ENCODE measurements around the gene KLHL21.
A peak's percentile ranks its signal among the peaks of the same experiment; 100 is the strongest.

DNA sequence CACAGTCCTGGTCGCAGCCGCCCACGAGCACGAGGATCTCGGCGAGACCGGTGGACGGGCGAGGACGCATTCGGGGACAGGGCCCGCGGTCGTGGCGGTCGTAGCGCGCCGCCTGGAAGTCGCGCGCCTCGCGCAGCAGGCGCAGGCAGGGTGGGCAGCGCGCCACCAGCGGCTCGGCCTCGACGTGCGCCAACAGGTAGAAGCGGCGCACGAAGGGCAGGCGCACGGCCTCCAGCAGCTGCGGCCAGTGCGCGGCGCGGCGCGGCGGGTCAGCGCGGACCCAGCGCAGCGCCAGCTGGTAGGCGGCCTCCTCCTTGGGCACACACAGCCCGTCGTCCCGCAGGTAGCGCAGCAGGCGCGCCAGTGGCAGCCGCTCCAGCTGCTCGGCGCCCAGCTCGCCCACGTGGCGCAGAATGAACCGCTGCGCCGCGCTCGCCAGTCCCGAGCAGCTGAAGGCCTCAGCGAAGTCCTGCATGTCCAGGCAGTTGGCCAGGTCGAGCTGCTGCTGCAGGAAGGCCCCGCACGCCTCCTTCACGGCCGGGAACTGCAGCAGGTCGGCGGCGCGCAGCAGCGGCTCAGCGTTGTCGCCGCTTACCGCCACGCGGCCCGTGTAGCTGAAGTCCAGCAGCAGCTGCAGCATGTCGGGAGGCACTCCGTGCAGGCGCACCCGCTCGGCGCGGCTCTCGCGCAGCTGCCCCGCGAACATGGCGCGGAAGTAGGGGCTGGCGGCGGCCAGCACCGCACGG is 573 bp downstream of the KLHL21 start:
- TF ChIP-seq NFYB (IDR thresholded peaks at IDR 0.05; ENCODE audit: insufficient read depth, low read depth, low read length) = no peak
- no peak for TF ChIP-seq POLR2AphosphoS5 (IDR thresholded peaks at IDR 0.05; ENCODE audit: low read length)
- TF ChIP-seq EP300 (IDR thresholded peaks at IDR 0.05; ENCODE audit: borderline replicate concordance in 1 of 2, control insufficient read depth in 1 of 2, low read depth in 2 of 2, low read length in 2 of 2) = no peak
- TF ChIP-seq JUNB (IDR thresholded peaks at IDR 0.05) = no peak
- TF ChIP-seq, protein P1, sequence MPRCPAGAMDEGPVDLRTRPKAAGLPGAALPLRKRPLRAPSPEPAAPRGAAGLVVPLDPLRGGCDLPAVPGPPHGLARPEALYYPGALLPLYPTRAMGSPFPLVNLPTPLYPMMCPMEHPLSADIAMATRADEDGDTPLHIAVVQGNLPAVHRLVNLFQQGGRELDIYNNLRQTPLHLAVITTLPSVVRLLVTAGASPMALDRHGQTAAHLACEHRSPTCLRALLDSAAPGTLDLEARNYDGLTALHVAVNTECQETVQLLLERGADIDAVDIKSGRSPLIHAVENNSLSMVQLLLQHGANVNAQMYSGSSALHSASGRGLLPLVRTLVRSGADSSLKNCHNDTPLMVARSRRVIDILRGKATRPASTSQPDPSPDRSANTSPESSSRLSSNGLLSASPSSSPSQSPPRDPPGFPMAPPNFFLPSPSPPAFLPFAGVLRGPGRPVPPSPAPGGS (IDR thresholded peaks at IDR 0.05; ENCODE audit: borderline replicate concordance, insufficient read depth, low read depth, low read length, poor library complexity, severe bottlenecking) = no peak
- TF ChIP-seq, protein P2, sequence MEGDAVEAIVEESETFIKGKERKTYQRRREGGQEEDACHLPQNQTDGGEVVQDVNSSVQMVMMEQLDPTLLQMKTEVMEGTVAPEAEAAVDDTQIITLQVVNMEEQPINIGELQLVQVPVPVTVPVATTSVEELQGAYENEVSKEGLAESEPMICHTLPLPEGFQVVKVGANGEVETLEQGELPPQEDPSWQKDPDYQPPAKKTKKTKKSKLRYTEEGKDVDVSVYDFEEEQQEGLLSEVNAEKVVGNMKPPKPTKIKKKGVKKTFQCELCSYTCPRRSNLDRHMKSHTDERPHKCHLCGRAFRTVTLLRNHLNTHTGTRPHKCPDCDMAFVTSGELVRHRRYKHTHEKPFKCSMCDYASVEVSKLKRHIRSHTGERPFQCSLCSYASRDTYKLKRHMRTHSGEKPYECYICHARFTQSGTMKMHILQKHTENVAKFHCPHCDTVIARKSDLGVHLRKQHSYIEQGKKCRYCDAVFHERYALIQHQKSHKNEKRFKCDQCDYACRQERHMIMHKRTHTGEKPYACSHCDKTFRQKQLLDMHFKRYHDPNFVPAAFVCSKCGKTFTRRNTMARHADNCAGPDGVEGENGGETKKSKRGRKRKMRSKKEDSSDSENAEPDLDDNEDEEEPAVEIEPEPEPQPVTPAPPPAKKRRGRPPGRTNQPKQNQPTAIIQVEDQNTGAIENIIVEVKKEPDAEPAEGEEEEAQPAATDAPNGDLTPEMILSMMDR (IDR thresholded peaks at IDR 0.05 in 2 of 3, conservative IDR thresholded peaks at IDR 0.05 in 1 of 3; ENCODE audit: control insufficient read depth in 2 of 3, extremely low read depth in 1 of 3, insufficient read depth in 1 of 3, low read depth in 3 of 3, low read length in 3 of 3) = 0 out of 6 replicates have a peak, but pooled peaks of 1 of the 3 experiments have one; percentile 2
- TF ChIP-seq, protein P3, sequence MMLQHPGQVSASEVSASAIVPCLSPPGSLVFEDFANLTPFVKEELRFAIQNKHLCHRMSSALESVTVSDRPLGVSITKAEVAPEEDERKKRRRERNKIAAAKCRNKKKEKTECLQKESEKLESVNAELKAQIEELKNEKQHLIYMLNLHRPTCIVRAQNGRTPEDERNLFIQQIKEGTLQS (IDR thresholded peaks at IDR 0.05; ENCODE audit: borderline replicate concordance, extremely low read depth, low read depth, low read length) = no peak
- TF ChIP-seq ASH2L (IDR thresholded peaks at IDR 0.05; ENCODE audit: borderline replicate concordance, low read depth) = no peak
- TF ChIP-seq SREBF1 (IDR thresholded peaks at IDR 0.05; ENCODE audit: low read length) = no peak
- TF ChIP-seq MYC (IDR thresholded peaks at IDR 0.05; ENCODE audit: insufficient read depth, insufficient read length, insufficient replicate concordance, low read length, severe bottlenecking) = no peak
- no peak for TF ChIP-seq NFIC (IDR thresholded peaks at IDR 0.05; ENCODE audit: low read depth, low read length)

Measured in GM12878 (cell line).